Transverse colon (tissue), 4 donors: ENCODE data around the gene LRFN5. TPM values are rescaled to one million over a fixed set of nuclear protein-coding genes. Genes with fewer than 3 reads are reported as not detected.
"Not testable (repeated sequence)": the region's sequence is repeated elsewhere in the genome, so short reads cannot be mapped to it uniquely, and the experiment has no call there.

Source experiments
- DNase-seq: peaks from one replicate; pipeline ENCODE4 v3.0.0-alpha.2; 2019
- H3K27ac ChIP-seq, 4 donors: fragments of 200-600 bp; sonication (generic); 2 replicates each; pipeline ENCODE4 v1.5.1; 2016 to 2018; ENCODE audit warnings: inconsistent platforms in 4 of 4
- H3K27me3 ChIP-seq: fragments of 200-600 bp; sonication (generic); 2 replicates; pipeline ENCODE4 v1.5.1; 2017; ENCODE audit warnings: inconsistent platforms
- H3K36me3 ChIP-seq, 4 donors: fragments of 200-600 bp; sonication (generic); 2 replicates each; pipeline ENCODE4 v1.5.1; 2017 to 2019; ENCODE audit warnings: inconsistent platforms in 4 of 4
- H3K4me1 ChIP-seq, 4 donors: fragments of 200-600 bp; sonication (generic); 2 replicates each; pipeline ENCODE4 v1.5.1; 2017 to 2020; ENCODE audit warnings: inconsistent platforms in 4 of 4
- H3K4me3 ChIP-seq, 4 donors: fragments of 200-600 bp; sonication (generic); 1 replicate in 1 of 4; 2 replicates in 3 of 4; pipeline versions ENCODE4 v1.5.1 to v1.6.1; 2017 to 2019; ENCODE audit warnings: inconsistent platforms in 4 of 4
- H3K9me3 ChIP-seq, 2 donors: fragments of 200-600 bp; sonication (generic); 2 replicates each; pipeline ENCODE4 v1.5.1; 2017 to 2019; ENCODE audit warnings: inconsistent platforms in 2 of 2
- CTCF ChIP-seq, 5 experiments: fragments of 200-600 bp in 3 of 5; fragments of 450-650 bp in 2 of 5; sonication (generic) in 3 of 5; IDR thresholded peaks; 1 replicate in 2 of 5; 2 replicates in 3 of 5; pipeline ENCODE4 v1.5.1; 2016 to 2017; ENCODE audit warnings: antibody characterized with exemption in 5 of 5, inconsistent platforms in 3 of 5, mild to moderate bottlenecking in 2 of 5, moderate library complexity in 1 of 5
- EP300 ChIP-seq: sonication (generic); formaldehyde crosslinking; IDR thresholded peaks from one replicate; pipeline ENCODE4 v1.6.1; 2017; ENCODE audit warnings: antibody characterized with exemption, low read depth
- POLR2A ChIP-seq: fragments of 450-650 bp; IDR thresholded peaks from one replicate; pipeline ENCODE4 v1.6.1; 2016; ENCODE audit warnings: antibody characterized with exemption, mild to moderate bottlenecking, moderate library complexity
- POLR2AphosphoS5 ChIP-seq, 3 donors: sonication (generic); formaldehyde crosslinking; IDR thresholded peaks; one replicate each; pipeline ENCODE4 v1.6.1; 2016; ENCODE audit warnings: antibody characterized with exemption in 3 of 3
- WGBS, 2 donors: methylation state at CpG; one replicate each; pipeline ENCODE4 v1.1.5; 2018; ENCODE audit warnings: low coverage in 1 of 2; 5-methylcytosine and 5-hydroxymethylcytosine counted together
- in situ Hi-C, 4 donors: fragments of 200-750 bp; cut with MboI; loops; one replicate each; pipeline versions ENCODE4 v1.15.0 to v1.15.1; 2017; ENCODE audit warnings: low sequenced_read_pairs in 3 of 4, low pct_ligation_motif_present in 1 of 4, low pct_unique_long_range_greater_than_20kb in 1 of 4
- intact Hi-C: fragments of 100-400 bp; cut with DNase I; formaldehyde crosslinking; loops from one replicate; pipeline ENCODE4 v1.15.1; 2023; ENCODE audit warnings: low total_unique reads
- total RNA-seq, 4 donors: library from RNA; depleted of rRNA; stranded (reverse); fragments of >200 nt; gene quantifications; one replicate each; pipeline ENCODE4 v1.1.0, GENCODE V29; 2016

Gene LRFN5
- total RNA-seq, 4 donors from 2014 or later: 0.40 to 4.5 (median 1.5) TPM

- in situ Hi-C loops (no loop called here), intact Hi-C loops (no loop called here)
- no peak for TF ChIP-seq POLR2A
- TF ChIP-seq CTCF (IDR thresholded peaks at IDR 0.05): no peak
- no peak for TF ChIP-seq EP300
- no peak for TF ChIP-seq POLR2AphosphoS5 (IDR thresholded peaks at IDR 0.05)
- Histone ChIP-seq H3K9me3 (peaks cover 0 to 3% of the 10 kb centered on the region in 2 donors), H3K27ac (no peak overlapping the region), H3K4me3 (no peak overlapping the region), H3K4me1 (no peaks in the 10 kb centered on the region), H3K27me3 (no peaks in the 10 kb centered on the region), H3K36me3 (no peaks in the 10 kb centered on the region)
- WGBS, 2 donors: 60 to 67% methylated on average over 2 to 8 of the region's 8 CpGs
- no peak for DNase-seq
Observed at GRCh38 chr14:41891624-41892023, 284.9 kb downstream of the LRFN5 start.

GRCh38 chr14:41899416-41899815, 292.7 kb downstream of the LRFN5 start:
- intact Hi-C loops: no loop called here

GRCh38 chr14:41900644-41901043, 294.0 kb downstream of the LRFN5 start:
- no peaks in the 10 kb centered on the region for H3K9me3 ChIP-seq
- no peak overlapping the region for H3K4me3 ChIP-seq
- intact Hi-C loops (no loop called here), in situ Hi-C loops (no loop called here)
- 77 to 82% methylated on average over 4 of the region's 4 CpGs for WGBS, 2 donors
- no peaks in the 10 kb centered on the region for H3K27me3 ChIP-seq
- H3K4me1 ChIP-seq: no peaks in the 10 kb centered on the region
- H3K27ac ChIP-seq: no peak overlapping the region
- TF ChIP-seq EP300 (no peak), POLR2A (no peak), POLR2AphosphoS5 (IDR thresholded peaks at IDR 0.05) (no peak), CTCF (IDR thresholded peaks at IDR 0.05) (no peak)
- no peak for DNase-seq
- H3K36me3 ChIP-seq: no peaks in the 10 kb centered on the region

More at GRCh38 chr14:41899416-41899815, 292.7 kb downstream of the LRFN5 start:
- H3K4me3 ChIP-seq: no peak overlapping the region
- H3K9me3 ChIP-seq: no peaks in the 10 kb centered on the region
- no peak overlapping the region for H3K27ac ChIP-seq
- H3K36me3 ChIP-seq: no peaks in the 10 kb centered on the region
- no peak for TF ChIP-seq POLR2A
- H3K27me3 ChIP-seq: no peaks in the 10 kb centered on the region
- in situ Hi-C loops: no loop called here
- no peak for DNase-seq
- H3K4me1 ChIP-seq: no peaks in the 10 kb centered on the region

- no peaks in the 10 kb centered on the region for H3K4me1 ChIP-seq
- no peaks in the 10 kb centered on the region for H3K27me3 ChIP-seq
- no peak overlapping the region for H3K27ac ChIP-seq
- intact Hi-C loops: no loop called here
- DNase-seq: no peak
- 32 to 56% methylated on average over 3 of the region's 3 CpGs for WGBS, 2 donors
- H3K9me3 ChIP-seq: no peaks in the 10 kb centered on the region
- TF ChIP-seq POLR2A: no peak
- no peak overlapping the region for H3K4me3 ChIP-seq
- no peaks in the 10 kb centered on the region for H3K36me3 ChIP-seq
- in situ Hi-C loops: no loop called here
Observed at GRCh38 chr14:41901089-41901488, 294.4 kb downstream of the LRFN5 start.

- H3K36me3 ChIP-seq: no peaks in the 10 kb centered on the region
- WGBS, 2 donors: 90 to 91% methylated on average over 8 to 9 of the region's 9 CpGs
- TF ChIP-seq POLR2AphosphoS5 (IDR thresholded peaks at IDR 0.05): no peak
- no peak for TF ChIP-seq CTCF (IDR thresholded peaks at IDR 0.05)
- TF ChIP-seq EP300: no peak
- TF ChIP-seq POLR2A: no peak
- H3K4me3 ChIP-seq: no peak overlapping the region
- DNase-seq: no peak
- intact Hi-C loops: no loop called here
- no peaks in the 10 kb centered on the region for H3K9me3 ChIP-seq
- H3K27me3 ChIP-seq: no peaks in the 10 kb centered on the region
- H3K4me1 ChIP-seq: no peaks in the 10 kb centered on the region
- H3K27ac ChIP-seq: no peak overlapping the region
- in situ Hi-C loops: no loop called here
Observed at GRCh38 chr14:41905394-41905964, 298.8 kb downstream of the LRFN5 start.

- in situ Hi-C loops, H3K36me3 ChIP-seq, H3K4me3 ChIP-seq, intact Hi-C loops, H3K9me3 ChIP-seq, H3K27ac ChIP-seq, H3K4me1 ChIP-seq, H3K27me3 ChIP-seq, DNase-seq: not testable (repeated sequence)
- 86 to 88% methylated on average over 3 to 12 of the region's 12 CpGs for WGBS, 2 donors
Observed at GRCh38 chr14:41911155-41911554, 304.5 kb downstream of the LRFN5 start.
